Fibroblast of the aortic adventitia (primary cell): ENCODE data around the gene C19orf25. TPM values are rescaled to one million over a fixed set of nuclear protein-coding genes. Genes with fewer than 3 reads are reported as not detected.
A peak's percentile ranks its signal among the peaks of the same experiment; 100 is the strongest.

Source experiments
- DNase-seq: peaks from one replicate; pipeline ENCODE4 v3.0.0-alpha.2; 2010; ENCODE audit warnings: low read depth
- H3K4me3 ChIP-seq: 2 replicates; pipeline ENCODE4 v1.5.1; 2011; ENCODE audit warnings: low read depth, mild to moderate bottlenecking, control low read depth, low read length, moderate library complexity
- CTCF ChIP-seq: IDR thresholded peaks from 2 replicates; pipeline ENCODE4 v1.5.1; 2011; ENCODE audit warnings: mild to moderate bottlenecking, low read length, control low read depth, inconsistent platforms; ENCODE audit not compliant: insufficient read depth
- total RNA-seq: library from RNA; depleted of rRNA; stranded (reverse); fragments of >200 nt; gene quantifications from 2 replicates; pipeline ENCODE4 v1.2.3, GENCODE V29; 2012; ENCODE audit warnings: low replicate concordance

The C19orf25 gene
- total RNA-seq, 1 donor: 26.8 TPM

GRCh38 chr19:1495051-1495798, 16.2 kb upstream of the C19orf25 start:
- TF ChIP-seq CTCF: no peak

GRCh38 chr19:1494115-1494815, 15.2 kb upstream of the C19orf25 start:
- H3K4me3 ChIP-seq: no peak overlapping the region
- no peak for TF ChIP-seq CTCF
- DNase-seq: no peak

More at GRCh38 chr19:1495051-1495798, 16.2 kb upstream of the C19orf25 start:
- no peak overlapping the region for H3K4me3 ChIP-seq
- DNase-seq: no peak

- H3K4me3 ChIP-seq: no peak overlapping the region
- TF ChIP-seq CTCF: no peak
- no peak for DNase-seq
Observed at GRCh38 chr19:1492474-1493006, 13.5 kb upstream of the C19orf25 start.

- no peak for DNase-seq
- TF ChIP-seq CTCF: no peak
- H3K4me3 ChIP-seq: no peak overlapping the region
Observed at GRCh38 chr19:1491849-1492170, 12.8 kb upstream of the C19orf25 start.

GRCh38 chr19:1491114-1491848, 12.3 kb upstream of the C19orf25 start, which contains the start of gene REEP6:
Gene REEP6, plus strand, starts transcription at chr19:1491181. Its CDS starts 89 bp downstream, at chr19:1491270.
- TF ChIP-seq CTCF: no peak
- no peak for DNase-seq
- H3K4me3 ChIP-seq: peak within 1 kb of the TSS; percentile 74

- peak; percentile 99 for DNase-seq
- peak within 1 kb of the TSS; percentile 74 for H3K4me3 ChIP-seq
- TF ChIP-seq CTCF: no peak
Observed at GRCh38 chr19:1490311-1491113, 11.5 kb upstream of the C19orf25 start, which contains the start of gene PCSK4. Gene PCSK4, minus strand, starts transcription at chr19:1490350. Its CDS starts 4 bp downstream, at chr19:1490346.
